ENCODE results near the gene ERC2.

GRCh38 chr3:55751730-55752129 is 716.5 kb downstream of the ERC2 start:
- no peak for TF ChIP-seq CTCF (tag by site-specific recombination; IDR thresholded peaks at IDR 0.05)
- TF ChIP-seq PBX3 (CRISPR knock-in tag; IDR thresholded peaks at IDR 0.05) = no peak
- TF ChIP-seq ZNF555 (tag by site-specific recombination; conservative IDR thresholded peaks at IDR 0.05) = no peak
- TF ChIP-seq ZNF423 (tag by site-specific recombination; IDR thresholded peaks at IDR 0.05) = no peak
- TF ChIP-seq ZBTB44 (tag by site-specific recombination; IDR thresholded peaks at IDR 0.05) = no peak
- no peak for TF ChIP-seq IKZF3 (tag by site-specific recombination; IDR thresholded peaks at IDR 0.05)
- no peak for TF ChIP-seq ZNF600 (tag by site-specific recombination; IDR thresholded peaks at IDR 0.05)
- no peak for TF ChIP-seq ZNF23 (tag by site-specific recombination; IDR thresholded peaks at IDR 0.05; ENCODE audit: borderline replicate concordance)

Data from HEK293 (cell line).